Measurements from ENCODE around the gene HSFY1. TPM values are rescaled to one million over a fixed set of nuclear protein-coding genes. Genes with fewer than 3 reads are reported as not detected.
"Not testable (repeated sequence)": the region's sequence is repeated elsewhere in the genome, so short reads cannot be mapped to it uniquely, and the experiment has no call there.

Gene HSFY1
- polyA plus RNA-seq (ENCODE audit: insufficient read length in 10 of 10): under 1 TPM in 1 of 10 donors, not detected in 9; 0.20 TPM
- long read RNA-seq, donor 1: 0 reads
- long read RNA-seq, donor 2: 0 reads
- long read RNA-seq, donor 3: 0 reads
- long read RNA-seq, donor 4: 0 reads
- long read RNA-seq, donor 5: 0 reads
- long read RNA-seq, donor 6: 0 reads
- long read RNA-seq, donor 7: 0 reads
- long read RNA-seq, donor 8: 0 reads
- long read RNA-seq, donor 9: 0 reads

GRCh38 chrY:18546420-18546819 lies at the start of gene HSFY1:
TSS of gene HSFY1 (plus strand) at chrY:18546720. CDS start at chrY:18546788, 68 bp downstream.
- DNase-seq: not testable (repeated sequence)

GRCh38 chrY:18504266-18504665 lies 42.3 kb upstream of the HSFY1 start:
- not testable (repeated sequence) for DNase-seq

- not testable (repeated sequence) for DNase-seq
These were observed 15.4 kb upstream of the HSFY1 start for GRCh38 chrY:18530995-18531655.

- DNase-seq: not testable (repeated sequence)
These were observed 7.6 kb upstream of the HSFY1 start for GRCh38 chrY:18538952-18539351.

- not testable (repeated sequence) for DNase-seq
These were observed 6.6 kb downstream of the HSFY1 start for GRCh38 chrY:18553132-18553531.

GRCh38 chrY:18565915-18566314 lies 19.4 kb downstream of the HSFY1 start:
- DNase-seq: not testable (repeated sequence)

Other genes with a start within 250 kb of the HSFY1 start
- under 1 TPM in 5 of 10 donors, not detected in 5; 0.08 to 0.39 (median 0.25) TPM for gene HSFY2, start 227.0 kb downstream of the HSFY1 start, polyA plus RNA-seq (ENCODE audit: insufficient read length in 10 of 10)

Data from muscle of back (tissue), 13 donors.